GM12873 (cell line): ENCODE measurements around the gene GMPPB.

Source experiments
- CTCF ChIP-seq: IDR thresholded peaks from 2 replicates; pipeline ENCODE4 v1.5.1; 2012; ENCODE audit warnings: low read depth, mild to moderate bottlenecking, moderate library complexity, low read length, control low read depth; ENCODE audit not compliant: insufficient read depth; ENCODE audit errors: missing control alignments

Gene GMPPB

GRCh38 chr3:49702672-49703071 lies 21.1 kb downstream of the GMPPB start:
- no peak for TF ChIP-seq CTCF

GRCh38 chr3:49701388-49702077 lies 22.2 kb downstream of the GMPPB start:
- TF ChIP-seq CTCF: peak; percentile 51

DNA sequence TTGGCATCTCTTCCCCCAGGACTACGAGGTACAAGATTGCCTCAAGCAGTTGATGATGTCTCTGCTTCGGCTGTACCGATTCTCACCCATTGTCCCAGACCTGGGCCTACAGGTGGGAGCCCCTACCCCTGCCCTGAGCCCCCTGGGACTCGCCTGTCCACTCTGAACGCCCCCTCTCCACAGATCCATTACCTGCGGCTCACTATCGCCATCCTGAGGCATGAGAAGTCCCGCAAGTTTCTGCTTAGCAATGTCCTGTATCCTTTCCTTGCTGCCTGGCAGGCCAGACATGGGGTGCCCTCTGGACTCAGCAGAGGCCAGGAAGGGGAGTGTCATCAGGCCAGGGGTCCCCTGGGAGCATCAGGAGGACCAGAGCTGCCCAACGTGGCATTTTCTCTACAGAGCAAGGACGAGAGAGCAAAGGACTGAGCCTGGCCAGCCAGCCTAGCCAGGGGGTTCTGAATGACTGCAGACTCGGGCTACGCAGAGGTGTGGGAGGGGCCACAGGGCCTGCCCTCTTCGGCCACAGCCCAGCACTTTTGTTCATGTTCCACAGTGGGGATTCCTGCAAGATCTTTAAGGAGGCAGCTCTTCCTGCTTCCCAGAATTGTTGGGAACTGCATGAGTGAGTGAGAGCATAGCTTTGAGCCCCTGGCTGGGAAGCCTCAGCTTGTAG lies 23.2 kb downstream of the GMPPB start:
- TF ChIP-seq CTCF: peak; percentile 28

DNA sequence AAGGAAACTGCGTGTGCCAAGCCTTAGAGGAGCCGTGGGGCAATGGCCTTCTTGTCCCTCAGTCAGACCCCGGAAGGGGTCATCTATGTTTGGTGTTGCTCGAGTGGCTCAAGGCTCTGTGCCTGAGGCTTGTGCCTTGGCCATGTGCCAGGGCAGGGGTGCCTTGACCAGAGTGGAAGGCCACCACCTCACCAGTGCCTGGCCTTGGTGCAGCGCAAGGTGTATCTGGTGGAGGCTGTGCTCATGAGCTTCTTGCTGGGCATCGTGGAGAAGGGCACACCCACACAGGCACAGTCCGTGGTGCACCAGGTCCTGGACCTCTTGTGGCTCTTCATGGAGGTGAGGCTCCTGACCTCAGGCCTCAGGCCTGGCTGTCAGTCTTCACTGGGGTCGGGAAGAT lies 23.7 kb downstream of the GMPPB start:
- TF ChIP-seq CTCF: no peak

DNA sequence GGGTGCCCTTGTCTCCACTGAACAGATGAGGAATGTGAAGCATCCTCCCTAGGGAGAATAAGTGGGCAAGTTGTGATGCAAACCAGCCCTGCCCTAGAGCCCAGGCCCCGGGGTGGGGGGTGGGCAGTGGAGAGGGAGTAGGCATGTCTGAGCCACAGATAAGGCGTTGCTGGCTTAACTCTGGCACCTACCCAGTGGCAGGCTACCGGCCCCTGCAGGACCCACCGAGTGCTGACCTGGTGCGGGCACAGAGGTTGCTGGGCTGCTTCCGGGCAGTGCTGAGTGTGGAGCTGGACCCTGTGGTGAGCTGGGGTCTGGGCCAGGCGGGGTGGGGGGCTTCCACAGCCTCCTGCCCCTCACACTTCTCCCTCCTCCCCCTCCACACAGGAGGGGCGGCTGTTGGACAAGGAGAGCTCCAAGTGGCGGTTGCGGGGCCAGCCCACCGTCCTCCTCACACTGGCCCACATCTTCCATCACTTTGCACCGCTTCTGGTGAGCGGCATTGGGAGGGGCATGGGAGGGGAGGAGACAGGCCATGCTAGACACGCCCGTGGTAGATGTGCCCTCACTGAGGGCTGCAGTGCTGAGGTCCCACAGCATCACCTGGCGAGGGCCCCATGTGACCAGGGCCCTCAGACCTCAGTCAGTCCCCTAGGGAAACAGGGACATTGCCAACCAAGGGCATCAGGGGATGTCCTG lies 24.3 kb downstream of the GMPPB start:
- TF ChIP-seq CTCF: no peak

DNA sequence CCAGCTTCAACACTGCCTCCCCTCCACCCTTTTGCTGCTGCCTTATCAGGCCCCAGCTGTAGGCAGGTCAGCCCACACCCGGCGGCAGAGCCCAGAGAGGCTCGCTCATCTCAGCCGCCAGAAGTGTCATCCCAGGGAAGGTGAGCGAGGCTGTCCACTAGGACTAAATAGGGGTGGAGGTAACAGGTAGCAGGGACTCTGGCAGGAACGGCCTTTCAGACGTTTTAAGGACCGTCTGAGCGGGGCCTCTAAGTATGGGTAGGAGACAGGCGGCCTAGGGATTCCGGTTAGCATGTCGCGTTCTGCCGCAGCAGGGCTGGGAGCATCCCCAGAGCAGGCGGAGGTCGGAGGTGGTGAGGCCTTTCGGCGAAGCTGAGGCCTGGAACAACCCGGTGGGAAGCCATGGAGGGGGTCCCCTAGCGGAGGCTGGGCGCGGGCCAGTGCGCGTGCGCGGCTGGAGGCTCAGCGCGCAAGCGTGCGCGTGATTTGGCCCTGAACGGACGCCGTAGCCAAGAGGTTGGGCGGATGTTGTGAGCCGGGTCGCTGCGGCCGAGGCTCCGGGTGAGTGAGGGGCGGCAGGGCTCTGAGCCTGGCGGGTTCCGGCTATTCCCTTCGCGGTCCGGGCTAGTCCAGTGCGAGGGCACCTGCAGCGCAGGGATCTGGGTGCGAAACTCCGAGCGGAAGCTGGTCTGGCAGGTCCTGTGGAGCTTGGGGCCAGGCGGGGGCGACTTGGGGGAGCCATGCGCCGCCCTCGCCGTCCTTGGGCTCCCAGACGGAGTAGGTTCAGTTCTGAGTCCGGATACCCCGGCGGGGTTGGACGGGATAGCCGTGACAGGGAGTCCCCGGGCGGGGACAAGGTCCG lies 34.5 kb downstream of the GMPPB start, which contains the start of the genes MST1 and RNF123:
TSS of gene MST1 (minus strand) at position 429 of the 862 bp plus-strand sequence. CDS start 783 bp downstream, outside the sequence.
TSS of gene RNF123 (plus strand) at position 512 of the 862 bp plus-strand sequence. CDS start 1,609 bp downstream, outside the sequence.
- peak; percentile 57 for TF ChIP-seq CTCF
